Epithelial cell of esophagus (primary cell): ENCODE data around the gene WBP2.

Experiments used
- DNase-seq: peaks from one replicate; pipeline ENCODE4 v3.0.0; 2010; ENCODE audit warnings: low read depth
- H3K4me3 ChIP-seq: 2 replicates; pipeline ENCODE4 v1.5.1; 2011; ENCODE audit warnings: mild to moderate bottlenecking, low read length, control low read depth
- TF ChIP-seq, protein P1 (sequence below): IDR thresholded peaks from 2 replicates; pipeline ENCODE4 v1.5.1; 2011; ENCODE audit warnings: low read depth, mild to moderate bottlenecking, low read length, control low read depth, inconsistent platforms; ENCODE audit not compliant: insufficient read depth; ENCODE audit errors: missing control alignments

Gene WBP2

DNA sequence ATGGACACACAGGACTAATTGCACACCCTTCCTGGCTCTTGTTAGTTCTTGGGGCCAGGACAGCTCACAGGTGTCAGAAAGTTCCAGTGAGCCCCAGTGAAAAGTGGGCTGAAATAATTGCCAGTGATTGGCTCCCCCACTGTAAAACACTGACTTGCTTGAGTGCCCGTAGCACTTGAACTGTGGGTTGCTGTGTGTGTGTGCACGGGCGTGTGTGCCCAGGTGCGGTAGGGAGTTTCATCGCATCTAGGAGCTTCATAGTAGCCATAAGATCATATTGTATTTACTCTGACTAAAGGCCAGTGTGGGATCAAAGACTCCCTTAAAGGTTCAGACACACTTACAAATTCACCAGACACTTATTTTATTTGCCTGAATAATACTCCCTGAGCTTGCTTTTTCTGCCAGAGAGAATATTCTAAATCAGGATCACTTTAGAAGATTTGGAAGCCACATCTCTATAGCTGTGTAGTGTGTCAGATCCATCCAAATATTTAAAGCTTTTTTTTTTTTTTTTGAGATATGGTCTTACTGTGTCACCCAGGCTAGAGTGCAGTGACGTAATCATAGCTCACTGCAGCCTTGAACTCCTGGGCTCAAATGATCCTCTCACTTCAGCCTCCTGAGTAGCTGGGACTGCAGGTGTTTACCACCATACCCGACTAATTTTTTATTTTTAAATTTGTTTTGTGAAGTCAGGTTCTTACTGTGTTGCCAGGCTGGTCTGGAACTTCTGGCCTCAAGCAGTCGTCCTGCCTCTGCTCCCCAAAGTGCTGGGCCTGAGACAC is 59.1 kb downstream of the WBP2 start:
- TF ChIP-seq, protein P1, sequence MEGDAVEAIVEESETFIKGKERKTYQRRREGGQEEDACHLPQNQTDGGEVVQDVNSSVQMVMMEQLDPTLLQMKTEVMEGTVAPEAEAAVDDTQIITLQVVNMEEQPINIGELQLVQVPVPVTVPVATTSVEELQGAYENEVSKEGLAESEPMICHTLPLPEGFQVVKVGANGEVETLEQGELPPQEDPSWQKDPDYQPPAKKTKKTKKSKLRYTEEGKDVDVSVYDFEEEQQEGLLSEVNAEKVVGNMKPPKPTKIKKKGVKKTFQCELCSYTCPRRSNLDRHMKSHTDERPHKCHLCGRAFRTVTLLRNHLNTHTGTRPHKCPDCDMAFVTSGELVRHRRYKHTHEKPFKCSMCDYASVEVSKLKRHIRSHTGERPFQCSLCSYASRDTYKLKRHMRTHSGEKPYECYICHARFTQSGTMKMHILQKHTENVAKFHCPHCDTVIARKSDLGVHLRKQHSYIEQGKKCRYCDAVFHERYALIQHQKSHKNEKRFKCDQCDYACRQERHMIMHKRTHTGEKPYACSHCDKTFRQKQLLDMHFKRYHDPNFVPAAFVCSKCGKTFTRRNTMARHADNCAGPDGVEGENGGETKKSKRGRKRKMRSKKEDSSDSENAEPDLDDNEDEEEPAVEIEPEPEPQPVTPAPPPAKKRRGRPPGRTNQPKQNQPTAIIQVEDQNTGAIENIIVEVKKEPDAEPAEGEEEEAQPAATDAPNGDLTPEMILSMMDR: no peak
- DNase-seq: no peak
- no peak overlapping the region for H3K4me3 ChIP-seq
